ENCODE results near the gene C1QTNF2.

DNA sequence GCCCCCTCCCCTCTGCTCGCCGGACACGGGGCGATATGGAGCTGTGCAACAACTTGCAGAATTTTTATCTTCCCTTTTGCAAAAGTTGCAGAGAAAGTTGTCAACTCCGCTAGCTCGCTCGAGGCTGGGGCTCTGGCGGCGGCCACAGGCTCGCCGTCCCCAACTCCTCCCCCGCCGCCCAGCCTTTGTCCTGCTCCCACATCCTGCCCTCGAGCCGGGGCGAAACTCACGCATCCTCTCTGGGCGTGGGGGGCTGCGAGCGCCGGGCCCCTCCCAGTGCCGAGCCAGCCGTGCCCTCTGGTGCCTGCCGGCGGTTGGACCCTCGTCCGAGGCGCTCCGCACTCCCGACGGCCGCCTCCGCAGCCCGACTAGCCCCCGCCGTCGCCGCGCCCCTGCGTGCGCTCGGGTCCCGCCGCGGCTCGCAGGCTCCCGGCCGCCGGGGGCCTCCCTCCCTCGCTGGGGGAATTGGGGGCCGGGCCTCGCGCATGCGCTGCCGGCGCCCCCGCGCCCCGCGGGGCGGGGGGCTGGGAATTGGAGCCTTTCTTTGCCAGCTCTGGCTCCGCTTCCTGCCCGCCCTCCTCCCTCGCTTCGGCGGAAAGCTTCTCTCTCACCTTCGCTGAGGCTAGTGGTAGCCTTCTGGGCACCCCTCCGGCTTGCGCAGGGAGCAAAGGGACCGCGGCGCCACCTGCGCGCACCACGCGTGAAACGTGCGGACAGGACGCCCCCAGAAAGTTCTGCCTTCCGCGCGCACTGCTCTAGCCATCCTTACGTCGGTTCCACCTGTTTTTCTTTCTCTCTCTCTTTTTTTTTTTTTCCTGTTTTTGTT, 58.1 kb downstream of the C1QTNF2 start, which contains the start of gene CCNJL:
- TF ChIP-seq, protein P1, sequence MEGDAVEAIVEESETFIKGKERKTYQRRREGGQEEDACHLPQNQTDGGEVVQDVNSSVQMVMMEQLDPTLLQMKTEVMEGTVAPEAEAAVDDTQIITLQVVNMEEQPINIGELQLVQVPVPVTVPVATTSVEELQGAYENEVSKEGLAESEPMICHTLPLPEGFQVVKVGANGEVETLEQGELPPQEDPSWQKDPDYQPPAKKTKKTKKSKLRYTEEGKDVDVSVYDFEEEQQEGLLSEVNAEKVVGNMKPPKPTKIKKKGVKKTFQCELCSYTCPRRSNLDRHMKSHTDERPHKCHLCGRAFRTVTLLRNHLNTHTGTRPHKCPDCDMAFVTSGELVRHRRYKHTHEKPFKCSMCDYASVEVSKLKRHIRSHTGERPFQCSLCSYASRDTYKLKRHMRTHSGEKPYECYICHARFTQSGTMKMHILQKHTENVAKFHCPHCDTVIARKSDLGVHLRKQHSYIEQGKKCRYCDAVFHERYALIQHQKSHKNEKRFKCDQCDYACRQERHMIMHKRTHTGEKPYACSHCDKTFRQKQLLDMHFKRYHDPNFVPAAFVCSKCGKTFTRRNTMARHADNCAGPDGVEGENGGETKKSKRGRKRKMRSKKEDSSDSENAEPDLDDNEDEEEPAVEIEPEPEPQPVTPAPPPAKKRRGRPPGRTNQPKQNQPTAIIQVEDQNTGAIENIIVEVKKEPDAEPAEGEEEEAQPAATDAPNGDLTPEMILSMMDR (conservative IDR thresholded peaks at IDR 0.05; ENCODE audit: low read depth, low read length), result no peak
- TF ChIP-seq RFX5 (IDR thresholded peaks at IDR 0.05; ENCODE audit: low read depth, low read length) (no peak), POLR2A (IDR thresholded peaks at IDR 0.05; ENCODE audit: low read depth, low read length) (peak; percentile 39; the same call in 1 of the 2 replicates)
